Measurements from ENCODE around the gene SRGAP2C. TPM values are rescaled to one million over a fixed set of nuclear protein-coding genes. Genes with fewer than 3 reads are reported as not detected.
"Not testable (repeated sequence)": the region's sequence is repeated elsewhere in the genome, so short reads cannot be mapped to it uniquely, and the experiment has no call there.

SRGAP2C gene
- total RNA-seq, 1 experiment from 2014 or later = 49.9 TPM

DNA sequence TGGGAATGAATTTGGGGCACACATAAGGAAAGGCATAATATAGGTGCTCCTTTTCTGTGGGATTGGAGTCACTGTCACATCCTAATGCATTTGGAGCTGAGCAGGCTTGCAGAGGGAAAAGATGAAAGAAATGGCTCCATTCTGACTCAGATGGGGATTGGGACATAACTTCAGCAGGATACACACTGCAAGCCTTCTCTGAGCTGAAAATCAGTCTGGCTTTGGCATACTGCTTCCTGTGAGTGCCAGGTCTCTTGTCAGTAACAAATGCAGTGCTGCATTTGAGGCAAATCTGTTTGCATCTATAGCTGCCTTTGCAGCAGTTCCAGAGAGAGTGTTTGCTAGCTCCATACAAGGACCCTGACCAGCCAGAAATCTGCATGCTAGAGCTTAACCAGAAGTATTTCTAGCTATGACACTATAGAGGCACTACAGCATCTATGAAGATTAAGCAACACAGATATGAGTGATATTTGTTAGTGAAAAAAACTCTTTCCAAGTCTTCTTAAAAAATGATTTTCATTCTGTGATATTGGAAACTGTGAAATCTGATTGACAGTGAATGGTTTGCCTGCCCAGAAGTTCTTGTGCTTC lies 98.9 kb downstream of the SRGAP2C start:
- peak in 1 of 2 experiments; percentile 31 for DNase-seq
- H3F3A ChIP-seq (ENCODE audit: insufficient read depth, low read depth); H4K20me1 ChIP-seq (ENCODE audit: insufficient read depth); BruUV-seq (replicated peaks); H3K36me3 ChIP-seq (ENCODE audit: low read depth); intact Hi-C loops (cut with micrococcal nuclease; ENCODE audit: unreplicated experiment); H3K4me1 ChIP-seq (replicated peaks; ENCODE audit: insufficient read depth); H3K79me2 ChIP-seq (ENCODE audit: low read depth); H3K9me3 ChIP-seq (ENCODE audit: insufficient read depth, low read depth); H3K4me2 ChIP-seq; H3K27me3 ChIP-seq (ENCODE audit: insufficient read depth, low read depth); CTCF ChIA-PET; H3K9me2 ChIP-seq (ENCODE audit: insufficient read depth); H3K27ac ChIP-seq; POLR2A ChIA-PET (ENCODE audit: unreplicated experiment); H2AFZ ChIP-seq; H3K4me3 ChIP-seq: not testable (repeated sequence)

DNA sequence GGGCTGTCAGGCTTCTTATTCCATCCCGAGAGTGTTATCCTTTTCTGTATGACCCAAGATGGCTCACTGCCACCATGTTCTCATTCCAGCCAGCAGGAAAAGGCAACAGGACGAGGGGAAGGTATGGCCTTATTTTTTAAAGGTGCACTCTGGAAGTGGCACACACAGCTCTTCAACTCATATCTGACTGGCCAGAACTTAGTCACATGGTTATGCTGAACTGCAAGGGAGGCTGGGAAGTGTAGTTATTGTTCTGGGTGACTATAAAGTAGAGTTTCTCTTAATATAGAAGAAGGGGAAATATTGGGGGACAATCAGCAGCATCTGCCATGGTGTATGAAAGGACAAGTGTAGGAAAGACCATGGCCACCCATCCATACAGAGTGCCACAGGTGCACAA lies 107.8 kb downstream of the SRGAP2C start:
- H2AFZ ChIP-seq; H3K4me2 ChIP-seq; H3K4me1 ChIP-seq (replicated peaks; ENCODE audit: insufficient read depth); BruUV-seq (replicated peaks); H3K9me3 ChIP-seq (ENCODE audit: insufficient read depth, low read depth); POLR2A ChIA-PET (ENCODE audit: unreplicated experiment); CTCF ChIA-PET; H3K27ac ChIP-seq; H3F3A ChIP-seq (ENCODE audit: insufficient read depth, low read depth); H3K27me3 ChIP-seq (ENCODE audit: insufficient read depth, low read depth); intact Hi-C loops (cut with micrococcal nuclease; ENCODE audit: unreplicated experiment); H3K4me3 ChIP-seq; H3K9me2 ChIP-seq (ENCODE audit: insufficient read depth); DNase-seq; H4K20me1 ChIP-seq (ENCODE audit: insufficient read depth); H3K36me3 ChIP-seq (ENCODE audit: low read depth); H3K79me2 ChIP-seq (ENCODE audit: low read depth): not testable (repeated sequence)

DNA sequence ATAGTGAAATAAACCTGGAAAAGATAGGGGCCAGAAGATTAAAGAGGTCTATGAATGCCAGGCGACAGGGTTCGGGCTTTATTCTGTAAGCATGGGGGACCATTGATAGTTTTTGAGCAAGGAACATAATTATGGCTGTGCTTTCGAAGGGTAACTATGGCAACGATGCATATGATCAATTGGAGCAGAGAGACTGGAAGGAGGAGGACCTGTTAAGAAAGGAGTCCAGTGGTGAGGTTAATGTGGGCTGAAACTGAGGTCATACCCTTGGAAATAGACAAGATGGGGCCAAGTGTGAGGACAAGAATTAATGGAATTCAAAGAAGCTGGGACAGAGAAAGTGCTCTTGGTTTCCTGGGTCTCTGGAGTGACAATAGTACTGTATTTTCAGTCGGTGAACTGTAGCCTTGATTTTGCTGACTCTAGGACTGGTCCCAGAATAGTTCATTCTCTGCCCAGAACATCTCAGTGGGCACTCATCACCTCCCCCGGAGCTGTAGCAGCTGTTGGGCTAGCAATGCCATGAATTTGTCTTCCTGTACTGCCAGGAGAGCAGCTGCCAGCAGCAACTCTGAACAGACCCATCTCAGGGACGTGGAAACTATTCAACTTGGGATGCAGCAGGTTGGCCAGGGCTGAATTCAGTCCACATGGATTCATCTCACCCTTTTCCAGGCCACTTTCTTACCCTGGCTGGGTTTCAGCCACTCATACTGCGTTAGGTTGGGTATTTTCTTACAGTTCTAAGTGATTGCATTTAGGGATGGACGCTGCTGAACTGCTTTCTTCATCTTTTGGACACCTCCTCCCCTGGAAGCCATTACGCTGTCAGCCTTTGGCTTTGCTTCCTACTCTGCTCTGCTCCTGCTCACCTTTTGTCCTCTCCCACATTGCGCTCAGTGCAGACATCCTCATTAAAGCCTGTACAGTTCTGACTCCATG lies 108.8 kb downstream of the SRGAP2C start:
- H3F3A ChIP-seq (ENCODE audit: insufficient read depth, low read depth); H3K79me2 ChIP-seq (ENCODE audit: low read depth); POLR2A ChIA-PET (ENCODE audit: unreplicated experiment); H3K9me3 ChIP-seq (ENCODE audit: insufficient read depth, low read depth); H3K4me3 ChIP-seq; H4K20me1 ChIP-seq (ENCODE audit: insufficient read depth); H3K4me1 ChIP-seq (replicated peaks; ENCODE audit: insufficient read depth); H2AFZ ChIP-seq; H3K4me2 ChIP-seq; H3K27me3 ChIP-seq (ENCODE audit: insufficient read depth, low read depth); H3K9me2 ChIP-seq (ENCODE audit: insufficient read depth); BruUV-seq (replicated peaks); DNase-seq; intact Hi-C loops (cut with micrococcal nuclease; ENCODE audit: unreplicated experiment); H3K36me3 ChIP-seq (ENCODE audit: low read depth); CTCF ChIA-PET; H3K27ac ChIP-seq: not testable (repeated sequence)

DNA sequence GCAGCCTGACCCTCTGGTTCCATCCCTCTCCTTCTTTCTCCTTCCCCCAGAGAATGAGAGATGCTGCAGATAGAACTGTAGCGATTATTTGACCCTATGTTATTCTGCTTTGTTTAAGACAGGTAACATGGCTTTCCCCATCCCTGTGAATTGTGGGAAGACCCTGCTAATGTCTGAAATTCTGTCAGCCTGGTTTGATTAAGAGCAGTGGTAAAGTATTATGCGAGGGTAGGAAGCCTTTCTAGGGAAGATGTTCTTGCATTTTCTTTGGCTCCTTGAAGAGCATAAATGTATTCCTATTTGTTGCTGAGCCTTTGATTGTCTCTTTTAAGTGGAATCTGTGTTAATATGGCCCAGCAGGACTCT lies 109.4 kb downstream of the SRGAP2C start:
- CTCF ChIA-PET; H4K20me1 ChIP-seq (ENCODE audit: insufficient read depth); H3K36me3 ChIP-seq (ENCODE audit: low read depth); H3K4me3 ChIP-seq; H3K9me2 ChIP-seq (ENCODE audit: insufficient read depth); H3K4me2 ChIP-seq; H3K27me3 ChIP-seq (ENCODE audit: insufficient read depth, low read depth); H2AFZ ChIP-seq; H3K4me1 ChIP-seq (replicated peaks; ENCODE audit: insufficient read depth); intact Hi-C loops (cut with micrococcal nuclease; ENCODE audit: unreplicated experiment); H3F3A ChIP-seq (ENCODE audit: insufficient read depth, low read depth); H3K79me2 ChIP-seq (ENCODE audit: low read depth); DNase-seq; POLR2A ChIA-PET (ENCODE audit: unreplicated experiment); H3K9me3 ChIP-seq (ENCODE audit: insufficient read depth, low read depth); BruUV-seq (replicated peaks); H3K27ac ChIP-seq: not testable (repeated sequence)

DNA sequence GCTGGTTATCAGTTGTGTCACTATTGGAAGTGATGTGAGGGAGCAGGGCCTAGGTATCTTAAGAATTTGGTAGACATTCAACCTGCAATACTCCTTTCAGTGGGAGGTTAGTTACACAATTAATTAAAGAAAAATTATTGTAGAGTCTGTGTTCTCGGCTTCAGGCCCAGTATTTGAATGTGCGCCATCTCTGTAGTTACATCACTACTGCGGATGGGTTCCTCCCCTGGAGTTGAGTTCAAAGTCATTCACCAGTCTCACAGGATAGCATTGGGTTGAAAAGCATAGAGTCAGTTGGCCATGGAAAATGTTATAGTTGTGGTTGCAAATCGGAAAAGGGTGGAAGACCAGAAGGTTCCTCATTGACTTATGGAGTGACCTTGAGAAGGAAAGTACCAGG lies 111.8 kb downstream of the SRGAP2C start:
- H3K27me3 ChIP-seq (ENCODE audit: insufficient read depth, low read depth); H3K36me3 ChIP-seq (ENCODE audit: low read depth); H3K4me2 ChIP-seq; POLR2A ChIA-PET (ENCODE audit: unreplicated experiment); H2AFZ ChIP-seq; H3K4me3 ChIP-seq; H3K27ac ChIP-seq; H3K4me1 ChIP-seq (replicated peaks; ENCODE audit: insufficient read depth); H3K9me2 ChIP-seq (ENCODE audit: insufficient read depth); H3F3A ChIP-seq (ENCODE audit: insufficient read depth, low read depth); H3K9me3 ChIP-seq (ENCODE audit: insufficient read depth, low read depth); intact Hi-C loops (cut with micrococcal nuclease; ENCODE audit: unreplicated experiment); H4K20me1 ChIP-seq (ENCODE audit: insufficient read depth); CTCF ChIA-PET; DNase-seq; BruUV-seq (replicated peaks); H3K79me2 ChIP-seq (ENCODE audit: low read depth): not testable (repeated sequence)

DNA sequence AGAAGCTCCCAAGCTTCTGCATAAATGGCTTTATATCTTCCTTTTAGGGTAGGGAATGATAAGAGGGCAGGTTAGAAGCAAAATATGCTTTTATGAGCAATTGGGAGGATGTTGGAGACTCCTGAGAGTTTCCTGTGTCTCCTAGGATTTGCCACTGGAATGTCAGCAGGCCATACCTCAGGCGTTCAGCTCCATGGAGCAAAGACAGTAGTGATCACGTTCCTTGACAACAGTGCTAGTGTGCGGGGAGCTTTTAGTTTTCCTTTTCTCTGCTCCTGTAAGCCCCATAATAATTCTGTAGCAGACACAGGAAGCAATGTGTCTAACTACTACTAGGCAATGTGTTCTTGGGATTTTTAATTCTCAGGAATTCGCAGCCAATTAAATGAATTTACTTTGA lies 113.8 kb downstream of the SRGAP2C start:
- H3K9me2 ChIP-seq (ENCODE audit: insufficient read depth); H3K9me3 ChIP-seq (ENCODE audit: insufficient read depth, low read depth); H3K4me2 ChIP-seq; H3K4me1 ChIP-seq (replicated peaks; ENCODE audit: insufficient read depth); H4K20me1 ChIP-seq (ENCODE audit: insufficient read depth); H3K79me2 ChIP-seq (ENCODE audit: low read depth); H2AFZ ChIP-seq; H3K27me3 ChIP-seq (ENCODE audit: insufficient read depth, low read depth); intact Hi-C loops (cut with micrococcal nuclease; ENCODE audit: unreplicated experiment); H3K36me3 ChIP-seq (ENCODE audit: low read depth); POLR2A ChIA-PET (ENCODE audit: unreplicated experiment); H3K4me3 ChIP-seq; H3K27ac ChIP-seq; BruUV-seq (replicated peaks); CTCF ChIA-PET; H3F3A ChIP-seq (ENCODE audit: insufficient read depth, low read depth); DNase-seq: not testable (repeated sequence)

DNA sequence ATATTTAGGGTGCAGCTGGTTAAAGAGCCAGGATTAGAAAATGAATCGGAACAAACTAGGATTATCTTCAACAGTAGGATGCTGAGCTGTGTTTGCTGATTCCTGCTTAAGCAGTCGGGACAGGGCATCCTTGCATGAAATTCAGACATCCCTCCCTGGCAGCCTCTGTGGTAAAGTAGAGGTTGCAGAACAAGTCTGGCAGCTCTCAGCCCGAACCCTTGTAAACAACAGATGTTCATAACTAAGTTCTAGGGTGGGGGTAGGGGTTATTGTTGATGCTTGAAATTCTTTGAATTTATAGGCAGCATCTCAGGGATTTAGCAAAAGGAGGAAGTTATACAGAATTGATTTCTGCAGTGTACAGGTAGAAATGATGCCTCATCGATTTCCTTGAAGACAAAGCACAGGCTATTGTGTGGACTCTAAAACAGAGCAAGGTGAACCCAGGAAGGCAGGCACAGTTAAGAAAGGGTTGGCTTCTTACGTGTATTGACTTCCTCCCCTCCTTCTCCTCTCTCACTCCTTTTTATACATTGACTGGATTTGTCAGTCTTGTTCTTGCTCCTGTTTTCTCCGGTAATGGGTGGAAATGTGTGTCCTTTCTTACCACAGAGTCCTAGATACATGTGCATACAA lies 114.9 kb downstream of the SRGAP2C start:
- H3K27me3 ChIP-seq (ENCODE audit: insufficient read depth, low read depth); H3K4me3 ChIP-seq; H3K4me1 ChIP-seq (replicated peaks; ENCODE audit: insufficient read depth); POLR2A ChIA-PET (ENCODE audit: unreplicated experiment); H4K20me1 ChIP-seq (ENCODE audit: insufficient read depth); CTCF ChIA-PET; H3F3A ChIP-seq (ENCODE audit: insufficient read depth, low read depth); intact Hi-C loops (cut with micrococcal nuclease; ENCODE audit: unreplicated experiment); H3K9me2 ChIP-seq (ENCODE audit: insufficient read depth); H3K27ac ChIP-seq; BruUV-seq (replicated peaks); H3K79me2 ChIP-seq (ENCODE audit: low read depth); H3K9me3 ChIP-seq (ENCODE audit: insufficient read depth, low read depth); H2AFZ ChIP-seq; H3K36me3 ChIP-seq (ENCODE audit: low read depth): not testable (repeated sequence)
- peak overlapping the region; percentile 60; the same call in 1 of the 2 replicates for H3K4me2 ChIP-seq
- DNase-seq = peak in 1 of 2 experiments; percentile 5

All from PC-9 (cell line).